Tibial nerve (tissue), 4 donors: ENCODE data around the gene PSD4. TPM values are rescaled to one million over a fixed set of nuclear protein-coding genes. Genes with fewer than 3 reads are reported as not detected.
A peak's percentile ranks its signal among the peaks of the same experiment; 100 is the strongest.

Source experiments
- DNase-seq, 2 donors: peaks; one replicate each; pipeline ENCODE4 v3.0.0-alpha.2; 2019; ENCODE audit warnings: low spot score in 2 of 2
- H3K27ac ChIP-seq, 4 donors: fragments of 200-600 bp; sonication (generic) in 3 of 4; one replicate each; pipeline ENCODE4 v1.5.1; 2017 to 2019; ENCODE audit warnings: mild to moderate bottlenecking in 1 of 4
- H3K27me3 ChIP-seq, 2 donors: fragments of 200-600 bp; sonication (generic) in 1 of 2; one replicate each; pipeline versions ENCODE4 v1.5.1 to v1.6.0; 2017 to 2019
- H3K36me3 ChIP-seq, 3 donors: fragments of 200-600 bp; sonication (generic); one replicate each; pipeline ENCODE4 v1.5.1; 2018 to 2019
- H3K4me1 ChIP-seq, 4 donors: fragments of 200-600 bp; sonication (generic) in 3 of 4; one replicate each; pipeline ENCODE4 v1.5.1; 2017 to 2019
- H3K4me3 ChIP-seq, 4 donors: fragments of 200-600 bp; sonication (generic) in 3 of 4; one replicate each; pipeline ENCODE4 v1.5.1; 2017 to 2019; ENCODE audit warnings: mild to moderate bottlenecking in 1 of 4, moderate library complexity in 1 of 4
- H3K9me3 ChIP-seq, 4 donors: fragments of 200-600 bp; sonication (generic) in 3 of 4; one replicate each; pipeline ENCODE4 v1.5.1; 2017 to 2019
- EP300 ChIP-seq, 2 donors: sonication (generic); formaldehyde crosslinking; IDR thresholded peaks; one replicate each; pipeline ENCODE4 v1.6.1; 2017; ENCODE audit warnings: antibody characterized with exemption in 2 of 2, mild to moderate bottlenecking in 1 of 2
- POLR2A ChIP-seq, 2 donors: fragments of 450-650 bp; IDR thresholded peaks; one replicate each; pipeline ENCODE4 v1.6.1; 2017; ENCODE audit warnings: antibody characterized with exemption in 2 of 2, mild to moderate bottlenecking in 2 of 2, moderate library complexity in 2 of 2
- WGBS, 2 donors: methylation state at CpG; one replicate each; pipeline ENCODE4 v1.1.5; 2018; 5-methylcytosine and 5-hydroxymethylcytosine counted together
- total RNA-seq, 4 donors: library from RNA; depleted of rRNA; stranded (reverse); fragments of >200 nt; gene quantifications; one replicate each; pipeline ENCODE4 v1.1.0, GENCODE V29; 2016
- TF ChIP-seq, protein P1 (sequence below), 5 experiments: fragments of 200-600 bp in 3 of 5; fragments of 450-650 bp in 2 of 5; sonication (generic) in 3 of 5; IDR thresholded peaks; one replicate each; pipeline ENCODE4 v1.5.1; 2016 to 2019; ENCODE audit warnings: antibody characterized with exemption in 5 of 5, mild to moderate bottlenecking in 3 of 5, moderate library complexity in 2 of 5

Gene PSD4
- total RNA-seq, 4 donors from 2014 or later = 8.7 to 20.7 (median 11.3) TPM

- Histone ChIP-seq H3K27me3 (no peaks in the 10 kb centered on the region), H3K36me3 (no peaks in the 10 kb centered on the region), H3K27ac (peak overlapping the region in 2 of 4 donors; percentile 22 to 34), H3K4me1 (peaks cover 0 to 82% (median 58%) of the 10 kb centered on the region in 4 donors), H3K4me3 (no peak overlapping the region), H3K9me3 (no peaks in the 10 kb centered on the region)
- DNase-seq = no peak
- WGBS, 2 donors = 95 to 97% methylated on average over 2 of the region's 2 CpGs
- TF ChIP-seq, protein P1, sequence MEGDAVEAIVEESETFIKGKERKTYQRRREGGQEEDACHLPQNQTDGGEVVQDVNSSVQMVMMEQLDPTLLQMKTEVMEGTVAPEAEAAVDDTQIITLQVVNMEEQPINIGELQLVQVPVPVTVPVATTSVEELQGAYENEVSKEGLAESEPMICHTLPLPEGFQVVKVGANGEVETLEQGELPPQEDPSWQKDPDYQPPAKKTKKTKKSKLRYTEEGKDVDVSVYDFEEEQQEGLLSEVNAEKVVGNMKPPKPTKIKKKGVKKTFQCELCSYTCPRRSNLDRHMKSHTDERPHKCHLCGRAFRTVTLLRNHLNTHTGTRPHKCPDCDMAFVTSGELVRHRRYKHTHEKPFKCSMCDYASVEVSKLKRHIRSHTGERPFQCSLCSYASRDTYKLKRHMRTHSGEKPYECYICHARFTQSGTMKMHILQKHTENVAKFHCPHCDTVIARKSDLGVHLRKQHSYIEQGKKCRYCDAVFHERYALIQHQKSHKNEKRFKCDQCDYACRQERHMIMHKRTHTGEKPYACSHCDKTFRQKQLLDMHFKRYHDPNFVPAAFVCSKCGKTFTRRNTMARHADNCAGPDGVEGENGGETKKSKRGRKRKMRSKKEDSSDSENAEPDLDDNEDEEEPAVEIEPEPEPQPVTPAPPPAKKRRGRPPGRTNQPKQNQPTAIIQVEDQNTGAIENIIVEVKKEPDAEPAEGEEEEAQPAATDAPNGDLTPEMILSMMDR (IDR thresholded peaks at IDR 0.05) = no peak
- TF ChIP-seq EP300 (IDR thresholded peaks at IDR 0.05) (no peak), POLR2A (IDR thresholded peaks at IDR 0.05) (no peak)
These were observed 41.3 kb downstream of the PSD4 start for GRCh38 chr2:113215056-113215455.

DNA sequence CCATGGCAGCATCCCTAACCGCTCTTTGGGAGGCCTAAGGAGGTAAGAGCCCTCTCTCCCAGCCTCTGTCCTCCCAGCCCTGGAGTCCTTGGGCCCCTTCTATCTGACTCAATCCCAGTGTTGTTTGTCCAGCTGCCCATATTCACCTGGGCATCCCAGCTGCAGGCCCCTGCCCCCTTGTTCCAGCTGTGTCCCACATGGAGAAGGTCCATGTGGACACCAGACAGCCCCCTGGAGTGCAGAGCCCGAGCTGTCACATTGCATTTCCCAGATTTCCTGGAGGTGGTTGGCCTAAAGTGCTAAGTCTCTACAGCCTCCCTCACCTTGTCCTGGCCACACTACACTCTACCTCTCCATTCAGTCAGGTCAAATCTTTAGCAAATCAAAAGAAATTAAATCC, 42.5 kb downstream of the PSD4 start:
- WGBS, 2 donors = 93 to 98% methylated on average over 1 to 2 of the region's 2 CpGs
- no peaks in the 10 kb centered on the region for H3K9me3 ChIP-seq
- H3K4me1 ChIP-seq = peaks cover 0 to 82% (median 52%) of the 10 kb centered on the region in 4 donors
- H3K36me3 ChIP-seq = no peaks in the 10 kb centered on the region
- H3K27ac ChIP-seq = peak overlapping the region; percentile 39 to 95 (median 83)
- no peak for TF ChIP-seq POLR2A (IDR thresholded peaks at IDR 0.05)
- TF ChIP-seq, protein P1 (IDR thresholded peaks at IDR 0.05) = no peak
- TF ChIP-seq EP300 (IDR thresholded peaks at IDR 0.05) = no peak
- no peak overlapping the region for H3K4me3 ChIP-seq
- no peak for DNase-seq
- H3K27me3 ChIP-seq = no peaks in the 10 kb centered on the region

DNA sequence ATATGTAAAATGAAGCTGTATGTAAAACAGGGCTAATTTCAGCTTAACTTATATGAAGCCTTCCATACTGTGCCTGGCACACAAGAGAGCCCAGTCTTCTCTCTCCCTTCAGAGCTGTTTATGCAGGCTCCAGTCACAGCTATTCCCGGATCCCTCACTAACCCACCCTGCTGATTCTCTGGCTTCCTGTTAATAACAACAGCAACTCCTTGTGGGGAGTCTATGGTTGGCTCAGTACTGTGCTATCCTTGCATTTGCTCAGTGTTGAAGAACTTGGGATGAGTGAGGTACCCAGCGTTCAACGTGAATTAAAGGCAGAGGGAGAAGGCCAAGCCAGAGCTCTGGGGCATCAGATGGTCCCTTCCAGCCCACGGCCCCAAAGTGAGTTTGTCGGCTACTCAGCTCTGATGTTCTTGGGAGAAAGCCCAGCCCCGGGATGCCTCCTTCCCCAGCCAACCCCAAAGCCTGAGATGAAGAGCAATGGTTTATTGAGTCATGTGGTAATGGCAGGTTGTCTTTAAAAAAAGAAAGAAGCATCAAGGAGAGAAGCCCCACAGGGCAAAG, 43.2 kb downstream of the PSD4 start:
- WGBS, 2 donors = 33 to 42% methylated on average over 6 of the region's 6 CpGs
- no peak overlapping the region for H3K4me3 ChIP-seq
- DNase-seq = no peak
- H3K36me3 ChIP-seq = no peaks in the 10 kb centered on the region
- peak overlapping the region; percentile 39 to 95 (median 83) for H3K27ac ChIP-seq
- TF ChIP-seq POLR2A (IDR thresholded peaks at IDR 0.05) = no peak
- TF ChIP-seq, protein P1 (IDR thresholded peaks at IDR 0.05) = peak in 1 of 5 experiments; percentile 7
- peaks cover 0 to 75% (median 46%) of the 10 kb centered on the region in 4 donors for H3K4me1 ChIP-seq
- no peaks in the 10 kb centered on the region for H3K9me3 ChIP-seq
- H3K27me3 ChIP-seq = no peaks in the 10 kb centered on the region

DNA sequence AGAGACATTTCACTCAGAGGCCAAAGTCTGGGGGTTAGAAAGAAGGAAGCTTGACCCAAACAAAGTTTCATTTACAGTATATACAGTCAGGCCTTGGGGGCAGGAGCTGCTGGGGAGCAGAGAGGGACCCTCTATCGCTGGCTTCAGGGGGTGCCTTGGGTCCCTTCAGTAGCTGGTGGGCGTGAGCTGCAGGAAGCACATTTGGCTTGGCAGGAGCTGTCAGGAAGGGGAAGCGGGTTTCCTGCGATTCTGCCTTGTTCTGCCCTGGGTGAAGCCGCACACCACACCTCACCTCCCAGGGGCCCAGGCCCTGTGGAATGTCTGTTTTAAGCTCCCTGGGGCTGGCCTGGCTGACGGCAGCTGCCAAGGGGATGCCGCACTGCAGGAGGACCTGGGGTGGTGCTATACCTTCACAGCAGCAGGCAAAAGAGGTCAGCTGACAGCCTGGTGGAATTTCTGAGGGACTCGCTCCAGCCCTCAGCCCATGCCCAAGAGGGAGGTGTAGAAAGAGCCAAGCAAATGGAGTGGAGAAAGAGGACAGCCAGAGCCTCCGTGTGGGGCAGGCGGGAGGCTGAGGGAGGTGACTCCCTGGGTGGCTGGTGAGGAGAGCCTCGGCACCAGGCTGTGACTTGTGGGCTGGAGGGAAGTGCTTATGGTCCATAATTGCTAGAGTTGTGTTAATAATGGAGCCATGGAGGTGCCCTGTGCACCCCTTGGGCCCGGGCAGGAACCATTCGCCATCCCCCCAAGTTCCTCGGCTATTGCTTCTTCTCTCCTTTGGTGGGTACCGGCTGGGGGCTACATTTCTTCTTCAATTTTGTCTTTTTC, 43.9 kb downstream of the PSD4 start:
- 66 to 70% methylated on average over 14 to 15 of the region's 15 CpGs for WGBS, 2 donors
- Histone ChIP-seq H3K4me3 (no peak overlapping the region), H3K27ac (peak overlapping the region; percentile 39 to 95 (median 83)), H3K9me3 (no peaks in the 10 kb centered on the region), H3K4me1 (peaks cover 0 to 68% (median 40%) of the 10 kb centered on the region in 4 donors), H3K27me3 (no peaks in the 10 kb centered on the region), H3K36me3 (no peaks in the 10 kb centered on the region)
- TF ChIP-seq, protein P1 (IDR thresholded peaks at IDR 0.05) = no peak
- TF ChIP-seq POLR2A (IDR thresholded peaks at IDR 0.05) = no peak
- no peak for TF ChIP-seq EP300 (IDR thresholded peaks at IDR 0.05)
- DNase-seq = no peak
